ENCODE results near the gene ETNPPL.

Gene ETNPPL

DNA sequence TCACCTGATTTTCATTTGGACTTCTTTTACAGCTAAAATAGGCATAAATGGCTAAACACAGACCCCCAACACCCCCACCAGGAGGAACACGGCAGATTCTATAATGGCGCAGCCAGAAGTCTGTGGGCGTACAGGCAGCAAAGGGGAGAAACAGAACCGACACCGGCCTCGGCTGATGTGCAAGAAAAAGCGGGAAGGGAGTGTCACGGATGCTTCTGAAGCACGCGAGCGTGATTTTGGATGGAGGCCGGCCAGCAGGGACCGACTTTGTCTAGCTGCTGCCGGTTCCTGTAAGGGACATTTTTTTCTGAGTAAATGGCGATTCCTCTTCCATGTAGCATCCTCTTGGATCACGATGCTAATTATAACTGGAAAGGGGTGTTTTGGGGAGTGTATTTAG is 24.9 kb upstream of the ETNPPL start:
- no peak overlapping the region for H3K4me2 ChIP-seq (ENCODE audit: insufficient read depth, low read length)
- H3K9ac ChIP-seq (ENCODE audit: low read depth, low read length), result no peak overlapping the region
- H3K9me3 ChIP-seq (ENCODE audit: insufficient read depth, low read length, severe bottlenecking), result no peaks in the 10 kb centered on the region
- H3K36me3 ChIP-seq (ENCODE audit: insufficient read depth, low read length), result no peaks in the 10 kb centered on the region
- H3K27me3 ChIP-seq (ENCODE audit: insufficient read depth, low read length, poor library complexity), result no peaks in the 10 kb centered on the region
- no peaks in the 10 kb centered on the region for H3K4me1 ChIP-seq (ENCODE audit: insufficient read depth, low read length)
- H3K79me2 ChIP-seq (ENCODE audit: insufficient read depth, low read length), result no peaks in the 10 kb centered on the region
- DNase-seq (no peak), ATAC-seq (ENCODE audit: insufficient read depth, low read depth) (no peak)
- TF ChIP-seq, protein P1, sequence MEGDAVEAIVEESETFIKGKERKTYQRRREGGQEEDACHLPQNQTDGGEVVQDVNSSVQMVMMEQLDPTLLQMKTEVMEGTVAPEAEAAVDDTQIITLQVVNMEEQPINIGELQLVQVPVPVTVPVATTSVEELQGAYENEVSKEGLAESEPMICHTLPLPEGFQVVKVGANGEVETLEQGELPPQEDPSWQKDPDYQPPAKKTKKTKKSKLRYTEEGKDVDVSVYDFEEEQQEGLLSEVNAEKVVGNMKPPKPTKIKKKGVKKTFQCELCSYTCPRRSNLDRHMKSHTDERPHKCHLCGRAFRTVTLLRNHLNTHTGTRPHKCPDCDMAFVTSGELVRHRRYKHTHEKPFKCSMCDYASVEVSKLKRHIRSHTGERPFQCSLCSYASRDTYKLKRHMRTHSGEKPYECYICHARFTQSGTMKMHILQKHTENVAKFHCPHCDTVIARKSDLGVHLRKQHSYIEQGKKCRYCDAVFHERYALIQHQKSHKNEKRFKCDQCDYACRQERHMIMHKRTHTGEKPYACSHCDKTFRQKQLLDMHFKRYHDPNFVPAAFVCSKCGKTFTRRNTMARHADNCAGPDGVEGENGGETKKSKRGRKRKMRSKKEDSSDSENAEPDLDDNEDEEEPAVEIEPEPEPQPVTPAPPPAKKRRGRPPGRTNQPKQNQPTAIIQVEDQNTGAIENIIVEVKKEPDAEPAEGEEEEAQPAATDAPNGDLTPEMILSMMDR (IDR thresholded peaks at IDR 0.05; ENCODE audit: borderline replicate concordance, extremely low read depth, low read length, poor library complexity, severe bottlenecking), result no peak
- TF ChIP-seq EZH2 (IDR thresholded peaks at IDR 0.05; ENCODE audit: borderline replicate concordance, low read depth, low read length, severe bottlenecking), result no peak
- no peaks in the 10 kb centered on the region for H4K20me1 ChIP-seq (ENCODE audit: insufficient read depth, low read length)
- no peak overlapping the region for H3K4me3 ChIP-seq (ENCODE audit: low read depth in 1 of 2, low read length in 2 of 2)
- H3K27ac ChIP-seq (ENCODE audit: low read length), result no peak overlapping the region
- H2AFZ ChIP-seq (ENCODE audit: low read depth, low read length), result no peak overlapping the region

DNA sequence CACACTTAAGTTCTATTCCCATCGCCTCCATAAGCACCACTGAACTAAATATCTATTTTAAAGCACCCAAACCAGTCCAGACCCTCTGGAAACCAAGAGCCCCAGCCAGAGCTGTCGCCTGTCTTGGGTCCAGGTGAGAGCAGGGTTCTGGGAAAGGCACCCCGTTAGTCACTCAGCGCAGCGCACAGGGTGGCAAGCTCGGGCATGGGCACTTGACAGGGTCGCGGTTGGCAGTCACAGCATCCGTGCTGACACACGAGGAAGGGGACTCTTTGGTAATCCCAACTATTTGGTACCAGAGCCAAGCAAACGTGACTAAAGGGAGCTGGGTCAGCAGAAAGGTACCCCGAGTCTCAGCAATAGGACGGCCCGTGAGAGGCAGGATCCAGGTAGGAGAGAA is 24.3 kb upstream of the ETNPPL start:
- no peak for DNase-seq
- H2AFZ ChIP-seq (ENCODE audit: low read depth, low read length), result no peak overlapping the region
- no peaks in the 10 kb centered on the region for H3K27me3 ChIP-seq (ENCODE audit: insufficient read depth, low read length, poor library complexity)
- no peak overlapping the region for H3K27ac ChIP-seq (ENCODE audit: low read length)
- TF ChIP-seq, protein P1 (IDR thresholded peaks at IDR 0.05; ENCODE audit: borderline replicate concordance, extremely low read depth, low read length, poor library complexity, severe bottlenecking), result no peak
- TF ChIP-seq EZH2 (IDR thresholded peaks at IDR 0.05; ENCODE audit: borderline replicate concordance, low read depth, low read length, severe bottlenecking), result no peak
- H3K9ac ChIP-seq (ENCODE audit: low read depth, low read length), result no peak overlapping the region
- no peaks in the 10 kb centered on the region for H4K20me1 ChIP-seq (ENCODE audit: insufficient read depth, low read length)
- no peaks in the 10 kb centered on the region for H3K36me3 ChIP-seq (ENCODE audit: insufficient read depth, low read length)
- no peak overlapping the region for H3K4me2 ChIP-seq (ENCODE audit: insufficient read depth, low read length)
- no peaks in the 10 kb centered on the region for H3K9me3 ChIP-seq (ENCODE audit: insufficient read depth, low read length, severe bottlenecking)
- H3K4me3 ChIP-seq (ENCODE audit: low read depth in 1 of 2, low read length in 2 of 2), result no peak overlapping the region
- H3K79me2 ChIP-seq (ENCODE audit: insufficient read depth, low read length), result no peaks in the 10 kb centered on the region
- H3K4me1 ChIP-seq (ENCODE audit: insufficient read depth, low read length), result no peaks in the 10 kb centered on the region
- ATAC-seq (ENCODE audit: insufficient read depth, low read depth), result no peak

DNA sequence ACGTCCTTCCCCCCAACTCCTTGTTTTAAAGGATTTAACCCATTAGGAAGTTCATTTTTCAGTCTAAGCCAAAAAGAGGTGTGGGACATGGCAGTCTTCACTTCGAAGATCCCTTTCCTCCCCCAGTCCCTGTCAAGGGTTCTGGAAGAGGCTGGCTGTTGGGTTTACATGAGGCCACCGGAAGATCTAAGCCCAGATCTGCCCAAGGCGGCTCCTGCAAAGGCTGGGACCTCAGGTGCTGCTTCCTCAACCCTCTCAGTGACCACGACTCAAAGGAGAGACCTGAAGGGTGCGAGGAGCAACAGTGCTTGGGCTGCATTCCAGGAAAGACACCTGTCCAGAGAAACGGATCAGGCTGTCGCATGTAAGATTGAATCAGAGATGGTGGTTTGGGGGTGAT is 23.5 kb upstream of the ETNPPL start:
- Histone ChIP-seq H2AFZ (ENCODE audit: low read depth, low read length) (no peak overlapping the region), H3K79me2 (ENCODE audit: insufficient read depth, low read length) (no peaks in the 10 kb centered on the region), H3K27ac (ENCODE audit: low read length) (no peak overlapping the region)

DNA sequence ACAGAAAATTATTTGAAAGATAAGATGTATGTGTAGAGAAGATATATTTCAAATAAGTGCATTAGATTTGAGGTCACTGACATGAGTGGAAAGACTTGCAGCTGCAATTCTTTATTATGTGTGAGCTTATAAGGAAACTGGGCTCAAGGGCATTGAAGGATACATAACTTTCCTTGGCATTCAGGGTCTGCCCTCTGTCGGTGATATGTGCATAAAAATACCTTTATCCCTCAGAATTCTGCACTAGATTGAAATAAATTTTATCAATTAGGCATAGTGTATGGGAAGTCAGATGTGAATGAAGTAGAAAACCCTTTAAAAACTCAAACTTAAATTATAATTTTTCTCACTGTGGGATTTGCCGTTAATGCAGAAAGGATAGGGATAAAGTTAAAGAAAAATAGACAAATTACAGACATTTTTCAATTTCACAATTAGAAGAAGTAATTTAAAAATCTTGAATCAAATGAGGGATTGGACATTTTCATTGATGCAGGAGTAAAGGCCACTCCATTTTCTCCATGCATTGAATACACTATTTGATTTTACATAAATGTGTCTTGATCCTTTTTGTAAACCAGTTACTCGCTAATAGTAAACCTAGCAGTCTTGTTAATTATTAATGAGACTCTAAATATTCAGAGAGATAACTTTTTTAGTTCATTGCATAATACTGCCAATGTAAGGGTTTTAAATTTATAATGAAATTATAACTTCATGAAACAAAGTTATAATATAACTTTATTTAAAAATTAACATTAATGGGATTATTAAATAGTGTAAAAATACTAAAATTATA is 21.0 kb upstream of the ETNPPL start:
- DNase-seq (no peak), ATAC-seq (ENCODE audit: insufficient read depth, low read depth) (peak; percentile 42; the same call in 1 of the 3 replicates)
- Histone ChIP-seq H2AFZ (ENCODE audit: low read depth, low read length) (no peak overlapping the region), H3K9me3 (ENCODE audit: insufficient read depth, low read length, severe bottlenecking) (no peaks in the 10 kb centered on the region), H3K27ac (ENCODE audit: low read length) (no peak overlapping the region), H3K27me3 (ENCODE audit: insufficient read depth, low read length, poor library complexity) (no peaks in the 10 kb centered on the region), H3K36me3 (ENCODE audit: insufficient read depth, low read length) (no peaks in the 10 kb centered on the region), H3K4me1 (ENCODE audit: insufficient read depth, low read length) (no peaks in the 10 kb centered on the region), H3K9ac (ENCODE audit: low read depth, low read length) (no peak overlapping the region), H3K4me3 (ENCODE audit: low read depth in 1 of 2, low read length in 2 of 2) (no peak overlapping the region), H3K79me2 (ENCODE audit: insufficient read depth, low read length) (no peaks in the 10 kb centered on the region), H3K4me2 (ENCODE audit: insufficient read depth, low read length) (no peak overlapping the region), H4K20me1 (ENCODE audit: insufficient read depth, low read length) (no peaks in the 10 kb centered on the region)
- no peak for TF ChIP-seq EZH2 (IDR thresholded peaks at IDR 0.05; ENCODE audit: borderline replicate concordance, low read depth, low read length, severe bottlenecking)
- TF ChIP-seq, protein P1 (IDR thresholded peaks at IDR 0.05; ENCODE audit: borderline replicate concordance, extremely low read depth, low read length, poor library complexity, severe bottlenecking), result peak; percentile 25

More for the DNA sequence above, 23.5 kb upstream of the ETNPPL start:
- no peaks in the 10 kb centered on the region for H3K27me3 ChIP-seq (ENCODE audit: insufficient read depth, low read length, poor library complexity)
- no peak overlapping the region for H3K9ac ChIP-seq (ENCODE audit: low read depth, low read length)
- no peak for TF ChIP-seq EZH2 (IDR thresholded peaks at IDR 0.05; ENCODE audit: borderline replicate concordance, low read depth, low read length, severe bottlenecking)
- no peaks in the 10 kb centered on the region for H3K4me1 ChIP-seq (ENCODE audit: insufficient read depth, low read length)
- no peak overlapping the region for H3K4me2 ChIP-seq (ENCODE audit: insufficient read depth, low read length)
- H3K4me3 ChIP-seq (ENCODE audit: low read depth in 1 of 2, low read length in 2 of 2), result no peak overlapping the region
- ATAC-seq (ENCODE audit: insufficient read depth, low read depth) (no peak), DNase-seq (no peak)
- H4K20me1 ChIP-seq (ENCODE audit: insufficient read depth, low read length), result no peaks in the 10 kb centered on the region
- H3K36me3 ChIP-seq (ENCODE audit: insufficient read depth, low read length), result no peaks in the 10 kb centered on the region
- no peaks in the 10 kb centered on the region for H3K9me3 ChIP-seq (ENCODE audit: insufficient read depth, low read length, severe bottlenecking)

Measured in DND-41 (cell line).